B cell (primary cell): ENCODE data around the gene UTP25. TPM values are rescaled to one million over a fixed set of nuclear protein-coding genes. Genes with fewer than 3 reads are reported as not detected.

ENCODE experiments used
- ATAC-seq: fragments of 200-7000 bp; cut with Tn5 transposase; one replicate; pipeline ENCODE4 v1.10.0; 2021; ENCODE audit warnings: low read depth, mild to moderate bottlenecking, moderate number of reproducible peaks, moderate library complexity
- CTCF ChIA-PET: fragments of 350-600 bp; sonication (Branson Sonifier 250); formaldehyde crosslinking; loops from one replicate; lab custom pipeline; 2021; ENCODE audit warnings: antibody characterized with exemption, inconsistent platforms; lab: Charles Lee
- POLR2A ChIA-PET: fragments of 350-600 bp; sonication (Branson Sonifier 250); formaldehyde crosslinking; loops from one replicate; lab custom pipeline; 2021; ENCODE audit warnings: antibody characterized with exemption; lab: Charles Lee
- DNase-seq: peaks from one replicate; pipeline ENCODE4 v3.0.0; 2013
- H2AFZ ChIP-seq: 2 replicates; pipeline ENCODE4 v1.6.1; 2012; ENCODE audit warnings: mild to moderate bottlenecking, low read depth, low read length; ENCODE audit not compliant: insufficient read depth, poor library complexity, severe bottlenecking
- H3K27ac ChIP-seq, 2 donors: 1 replicate in 1 of 2; 2 replicates in 1 of 2; pipeline ENCODE4 v1.5.1; 2012 to 2013; ENCODE audit warnings: low read length in 2 of 2, mild to moderate bottlenecking in 2 of 2, moderate library complexity in 1 of 2
- H3K27me3 ChIP-seq, 4 experiments: fragments of 200-600 bp in 1 of 4; sonication (generic) in 1 of 4; replicated peaks in 1 of 4; 1 replicate in 2 of 4; 2 replicates in 2 of 4; pipeline versions ENCODE4 v1.6.1 to v1.7.0; 2013 to 2016; ENCODE audit warnings: low read length in 3 of 4, mild to moderate bottlenecking in 2 of 4, mixed read lengths in 1 of 4, moderate library complexity in 1 of 4; ENCODE audit not compliant: insufficient read depth in 4 of 4, control insufficient read depth in 3 of 4; ENCODE audit errors: control extremely low read depth in 1 of 4
- H3K36me3 ChIP-seq, 2 experiments: replicated peaks in 1 of 2; 1 replicate in 1 of 2; 2 replicates in 1 of 2; pipeline versions ENCODE4 v1.6.1 to v1.7.1; 2013; ENCODE audit warnings: low read length in 1 of 2; ENCODE audit not compliant: insufficient read depth in 2 of 2, control insufficient read depth in 1 of 2; ENCODE audit errors: control extremely low read depth in 1 of 2, extremely low read depth in 1 of 2
- H3K4me1 ChIP-seq, 2 donors: fragments of 200-600 bp in 1 of 2; sonication (generic) in 1 of 2; 1 replicate in 1 of 2; 2 replicates in 1 of 2; pipeline versions ENCODE4 v1.5.1 to v1.6.1; 2013 to 2017; ENCODE audit warnings: low read length in 2 of 2; ENCODE audit not compliant: control insufficient read depth in 2 of 2, insufficient read depth in 2 of 2
- H3K4me2 ChIP-seq: replicated peaks from 2 replicates; pipeline ENCODE3; 2012; ENCODE audit warnings: mild to moderate bottlenecking, low read depth, low read length; ENCODE audit not compliant: poor library complexity, severe bottlenecking
- H3K4me3 ChIP-seq, 5 experiments: fragments of 200-600 bp in 1 of 5; sonication (generic) in 1 of 5; 1 replicate in 3 of 5; 2 replicates in 2 of 5; pipeline versions ENCODE4 v1.5.1 to v1.7.0; 2011 to 2016; ENCODE audit warnings: low read length in 4 of 5, mild to moderate bottlenecking in 4 of 5, low read depth in 2 of 5, control low read depth in 1 of 5, moderate library complexity in 1 of 5; ENCODE audit not compliant: insufficient read depth in 1 of 5; ENCODE audit errors: control extremely low read depth in 1 of 5, extremely low read depth in 1 of 5
- H3K79me2 ChIP-seq: fragments of 200-600 bp; sonication (generic); one replicate; pipeline ENCODE4 v1.6.0; 2016; ENCODE audit warnings: low read length; ENCODE audit not compliant: control insufficient read depth, insufficient read depth
- H3K9ac ChIP-seq: fragments of 200-600 bp; sonication (generic); 2 replicates; pipeline ENCODE4 v1.6.1; 2017; ENCODE audit warnings: mild to moderate bottlenecking, low read length, moderate library complexity
- H3K9me3 ChIP-seq, 3 donors: one replicate each; pipeline versions ENCODE4 v1.6.1 to v1.7.1; 2013; ENCODE audit warnings: low read length in 2 of 3; ENCODE audit not compliant: control insufficient read depth in 2 of 3, insufficient read depth in 1 of 3; ENCODE audit errors: control extremely low read depth in 1 of 3
- H4K20me1 ChIP-seq: 2 replicates; pipeline ENCODE4 v1.6.0; 2012; ENCODE audit warnings: mild to moderate bottlenecking, low read length; ENCODE audit not compliant: insufficient read depth, control insufficient read depth, poor library complexity, severe bottlenecking
- H3K27ac Mint-ChIP-seq: one replicate; pipeline ENCODE4 v1.8.0; 2021; ENCODE audit warnings: mixed read lengths
- H3K27me3 Mint-ChIP-seq: one replicate; pipeline ENCODE4 v1.8.0; 2021; ENCODE audit warnings: mixed read lengths
- H3K4me1 Mint-ChIP-seq: one replicate; pipeline ENCODE4 v1.8.0; 2021; ENCODE audit warnings: mixed read lengths
- H3K4me3 Mint-ChIP-seq: one replicate; pipeline ENCODE4 v1.8.0; 2021; ENCODE audit warnings: mixed read lengths
- H3K9me3 Mint-ChIP-seq: one replicate; pipeline ENCODE4 v1.8.0; 2022; ENCODE audit warnings: mixed read lengths; ENCODE audit not compliant: insufficient read depth
- EZH2 ChIP-seq: IDR thresholded peaks from 2 replicates; pipeline ENCODE4 v1.6.1; 2012; ENCODE audit warnings: borderline replicate concordance, low read depth, mild to moderate bottlenecking, moderate library complexity, low read length; ENCODE audit not compliant: insufficient read depth, poor library complexity, severe bottlenecking
- WGBS: methylation state at CpG from one replicate; pipeline ENCODE4 v1.1.5; 2013; ENCODE audit warnings: missing lambda C conversion rate; ENCODE audit not compliant: insufficient coverage; 5-methylcytosine and 5-hydroxymethylcytosine counted together
- intact Hi-C: fragments of 100-400 bp; cut with micrococcal nuclease; formaldehyde crosslinking; loops from one replicate; pipeline ENCODE4 v1.10.0; 2022
- polyA plus RNA-seq: library from polyadenylated mRNA; depleted of rRNA; stranded (reverse); fragments of >200 nt; gene quantifications from 2 replicates; pipeline ENCODE4 v1.2.3, GENCODE V29; 2012
- total RNA-seq, 2 donors: library from RNA; stranded (reverse); fragments of 120-200 nt in 1 of 2; gene quantifications; 1 replicate in 1 of 2; 2 replicates in 1 of 2; pipeline versions ENCODE4 v1.2.3 to v1.2.4, GENCODE V29; 2013 to 2022
- TF ChIP-seq, protein P1 (sequence below): fragments of 200-600 bp; IDR thresholded peaks from one replicate; pipeline ENCODE4 v1.8.0; 2022; ENCODE audit warnings: antibody characterized with exemption, mild to moderate bottlenecking

The UTP25 gene
- total and polyA plus RNA-seq, 2 donors (not counting 1 experiment from before 2014, with no cell fraction given), result 6.2 to 16.6 TPM

GRCh38 chr1:209800984-209801834, 26.6 kb upstream of the UTP25 start:
- intact Hi-C loops, result no loop called here
- no peaks in the 10 kb centered on the region for H3K9me3 Mint-ChIP-seq
- Histone ChIP-seq H2AFZ (no peak overlapping the region), H3K9me3 (peaks cover 0 to 8% (median 0%) of the 10 kb centered on the region in 3 donors), H3K4me2 (no peak overlapping the region), H4K20me1 (no peaks in the 10 kb centered on the region), H3K27ac (no peak overlapping the region), H3K79me2 (no peaks in the 10 kb centered on the region), H3K4me3 (no peak overlapping the region), H3K9ac (no peak overlapping the region), H3K36me3 (no peaks in the 10 kb centered on the region), H3K27me3 (peaks cover 0 to 18% (median 9%) of the 10 kb centered on the region in 4 experiments), H3K4me1 (peaks cover 7 to 9% of the 10 kb centered on the region in 2 donors)
- H3K27me3 Mint-ChIP-seq, result peaks cover 14% of the 10 kb centered on the region
- no peak overlapping the region for H3K27ac Mint-ChIP-seq
- no peak for DNase-seq
- no peak for ATAC-seq
- no peak overlapping the region for H3K4me3 Mint-ChIP-seq
- H3K4me1 Mint-ChIP-seq, result peaks cover 8% of the 10 kb centered on the region
- WGBS, result 94% methylated on average over 2 of the region's 5 CpGs
- ChIA-PET POLR2A (no interaction called here), CTCF (interaction anchor here (1.6 kb wide), 4 partner anchors 14 to 22 kb away, joined by 4 to 6 read pairs (median 4); no protein-coding TSS in a partner anchor)
- TF ChIP-seq EZH2, result no peak
- TF ChIP-seq, protein P1, sequence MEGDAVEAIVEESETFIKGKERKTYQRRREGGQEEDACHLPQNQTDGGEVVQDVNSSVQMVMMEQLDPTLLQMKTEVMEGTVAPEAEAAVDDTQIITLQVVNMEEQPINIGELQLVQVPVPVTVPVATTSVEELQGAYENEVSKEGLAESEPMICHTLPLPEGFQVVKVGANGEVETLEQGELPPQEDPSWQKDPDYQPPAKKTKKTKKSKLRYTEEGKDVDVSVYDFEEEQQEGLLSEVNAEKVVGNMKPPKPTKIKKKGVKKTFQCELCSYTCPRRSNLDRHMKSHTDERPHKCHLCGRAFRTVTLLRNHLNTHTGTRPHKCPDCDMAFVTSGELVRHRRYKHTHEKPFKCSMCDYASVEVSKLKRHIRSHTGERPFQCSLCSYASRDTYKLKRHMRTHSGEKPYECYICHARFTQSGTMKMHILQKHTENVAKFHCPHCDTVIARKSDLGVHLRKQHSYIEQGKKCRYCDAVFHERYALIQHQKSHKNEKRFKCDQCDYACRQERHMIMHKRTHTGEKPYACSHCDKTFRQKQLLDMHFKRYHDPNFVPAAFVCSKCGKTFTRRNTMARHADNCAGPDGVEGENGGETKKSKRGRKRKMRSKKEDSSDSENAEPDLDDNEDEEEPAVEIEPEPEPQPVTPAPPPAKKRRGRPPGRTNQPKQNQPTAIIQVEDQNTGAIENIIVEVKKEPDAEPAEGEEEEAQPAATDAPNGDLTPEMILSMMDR, result no peak
